Vagina (tissue), 2 donors: ENCODE results near the gene CRYBG1.

Experiments
- POLR2A ChIP-seq, 2 donors: fragments of 450-650 bp; IDR thresholded peaks; one replicate each; pipeline ENCODE4 v1.6.1; 2017; ENCODE audit warnings: antibody characterized with exemption in 2 of 2, mild to moderate bottlenecking in 2 of 2, moderate library complexity in 2 of 2
- TF ChIP-seq, protein P1 (sequence below), 3 experiments: fragments of 450-650 bp in 2 of 3; fragments of 200-600 bp in 1 of 3; sonication (generic) in 1 of 3; IDR thresholded peaks; one replicate each; pipeline ENCODE4 v1.5.1; 2017 to 2019; ENCODE audit warnings: antibody characterized with exemption in 3 of 3, mild to moderate bottlenecking in 2 of 3, moderate library complexity in 2 of 3

DNA sequence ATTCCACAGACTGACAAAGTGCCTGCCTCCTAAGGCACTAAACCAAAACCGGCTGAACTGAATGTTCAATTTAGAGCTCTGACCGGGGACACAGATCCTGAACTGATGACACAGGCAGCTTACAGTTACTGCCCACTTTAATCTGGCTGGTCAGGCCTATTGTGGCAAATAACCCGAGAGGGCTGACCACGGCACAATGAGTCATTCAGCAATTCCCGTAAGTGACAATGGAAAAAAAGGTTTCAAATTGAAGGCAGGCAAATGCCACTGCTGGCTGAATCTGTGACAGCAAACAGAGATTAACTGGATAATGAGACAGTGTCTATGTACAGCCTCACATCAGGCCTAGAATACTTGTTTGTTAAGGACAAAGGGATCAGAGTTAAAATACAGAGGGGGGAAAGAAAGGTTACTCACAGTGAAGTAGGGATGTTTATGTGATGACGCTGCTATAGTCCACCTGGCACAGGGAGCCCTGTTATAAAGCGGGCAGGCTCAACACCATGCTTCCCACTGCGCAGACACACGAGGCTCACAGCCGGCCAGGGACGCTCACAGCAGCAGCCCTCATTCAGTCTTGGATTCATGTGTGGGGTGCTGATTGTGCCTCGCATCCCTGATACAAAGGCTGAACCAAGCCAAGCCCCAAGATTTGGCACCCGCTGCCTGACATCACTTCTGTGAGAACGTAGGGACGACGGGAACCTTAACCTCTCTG, 214.4 kb downstream of the CRYBG1 start:
- TF ChIP-seq, protein P1, sequence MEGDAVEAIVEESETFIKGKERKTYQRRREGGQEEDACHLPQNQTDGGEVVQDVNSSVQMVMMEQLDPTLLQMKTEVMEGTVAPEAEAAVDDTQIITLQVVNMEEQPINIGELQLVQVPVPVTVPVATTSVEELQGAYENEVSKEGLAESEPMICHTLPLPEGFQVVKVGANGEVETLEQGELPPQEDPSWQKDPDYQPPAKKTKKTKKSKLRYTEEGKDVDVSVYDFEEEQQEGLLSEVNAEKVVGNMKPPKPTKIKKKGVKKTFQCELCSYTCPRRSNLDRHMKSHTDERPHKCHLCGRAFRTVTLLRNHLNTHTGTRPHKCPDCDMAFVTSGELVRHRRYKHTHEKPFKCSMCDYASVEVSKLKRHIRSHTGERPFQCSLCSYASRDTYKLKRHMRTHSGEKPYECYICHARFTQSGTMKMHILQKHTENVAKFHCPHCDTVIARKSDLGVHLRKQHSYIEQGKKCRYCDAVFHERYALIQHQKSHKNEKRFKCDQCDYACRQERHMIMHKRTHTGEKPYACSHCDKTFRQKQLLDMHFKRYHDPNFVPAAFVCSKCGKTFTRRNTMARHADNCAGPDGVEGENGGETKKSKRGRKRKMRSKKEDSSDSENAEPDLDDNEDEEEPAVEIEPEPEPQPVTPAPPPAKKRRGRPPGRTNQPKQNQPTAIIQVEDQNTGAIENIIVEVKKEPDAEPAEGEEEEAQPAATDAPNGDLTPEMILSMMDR (IDR thresholded peaks at IDR 0.05): no peak
- no peak for TF ChIP-seq POLR2A (IDR thresholded peaks at IDR 0.05)
